H1 (cell line): ENCODE data around the gene MORC3. TPM values are rescaled to one million over a fixed set of nuclear protein-coding genes. Genes with fewer than 3 reads are reported as not detected.

Experiments
- RAD21 ChIP-seq, 2 experiments: IDR thresholded peaks in 1 of 2; conservative IDR thresholded peaks in 1 of 2; 2 replicates each; pipeline ENCODE4 v1.6.1; 2011; ENCODE audit warnings: low read depth in 2 of 2, low read length in 2 of 2, improper control_type of control experiment in 1 of 2, inconsistent platforms in 1 of 2, mild to moderate bottlenecking in 1 of 2, moderate library complexity in 1 of 2
- TAF7 ChIP-seq: optimal IDR thresholded peaks from 2 replicates; pipeline ENCODE3; 2011; ENCODE audit warnings: low read depth, mild to moderate bottlenecking, inconsistent platforms, low read length, moderate library complexity, borderline replicate concordance
- polyA plus RNA-seq, 7 experiments: library from polyadenylated mRNA; depleted of rRNA in 3 of 7; stranded (reverse) in 5 of 7; unstranded in 2 of 7; fragments of >200 nt in 5 of 7; fragments of 200-250 nt in 2 of 7; gene quantifications; 1 replicate in 5 of 7; 2 replicates in 1 of 7; 4 replicates in 1 of 7; pipeline versions ENCODE4 v1.2.1 to v1.2.3, GENCODE V29; 2011 to 2013; ENCODE audit warnings: missing spikeins in 2 of 7, mixed read lengths in 2 of 7
- total RNA-seq: library from RNA; stranded (reverse); fragmentation: NEBNext Ultra II Directional; extraction: Animal tissue kit (Norgen Biotek cat#: 25700); gene quantifications from 2 replicates; pipeline ENCODE4 v1.2.1, GENCODE V29; 2021

Gene MORC3
- total and polyA plus RNA-seq, 2 of the 8 experiments (the other 6 are each of a cell fraction or from before 2014, with no cell fraction given): 5.0 to 20.4 TPM

DNA sequence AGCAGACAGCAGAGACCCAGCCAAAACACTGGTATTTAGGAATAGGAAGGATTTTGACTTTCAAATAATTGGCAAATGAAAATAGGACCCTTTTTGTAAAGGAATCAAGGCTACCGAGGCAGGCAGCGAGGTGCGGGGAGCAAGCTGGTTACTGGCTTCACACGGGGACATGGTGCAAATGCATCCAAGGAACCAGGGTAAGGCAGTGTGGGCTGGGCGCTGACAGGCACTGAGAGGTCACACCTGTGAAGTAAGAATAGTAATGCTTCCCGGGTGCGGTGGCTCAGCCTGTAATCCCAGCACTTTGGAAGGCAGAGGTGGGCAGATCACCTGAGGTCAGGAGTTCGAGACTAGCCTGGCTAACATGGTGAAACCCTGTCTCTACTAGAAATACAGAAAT, 80.7 kb downstream of the MORC3 start (continued):
- TF ChIP-seq RAD21 (IDR thresholded peaks at IDR 0.05 in 1 of 2, conservative IDR thresholded peaks at IDR 0.05 in 1 of 2; ENCODE audit: low read depth in 2 of 2, low read length in 2 of 2) (no peak), TAF7 (no peak)
